GM21423 (cell line): ENCODE results near the gene ADAMTSL4.
A peak's percentile ranks its signal among the peaks of the same experiment; 100 is the strongest.
"Not testable (repeated sequence)": the region's sequence is repeated elsewhere in the genome, so short reads cannot be mapped to it uniquely, and the experiment has no call there.

ENCODE experiments used
- ATAC-seq: cut with Tn5 transposase; IDR thresholded peaks from one replicate; pipeline ENCODE4 v1.9.1; 2021; ENCODE audit warnings: mild to moderate bottlenecking, moderate library complexity; ENCODE audit not compliant: unreplicated experiment

The ADAMTSL4 gene

DNA sequence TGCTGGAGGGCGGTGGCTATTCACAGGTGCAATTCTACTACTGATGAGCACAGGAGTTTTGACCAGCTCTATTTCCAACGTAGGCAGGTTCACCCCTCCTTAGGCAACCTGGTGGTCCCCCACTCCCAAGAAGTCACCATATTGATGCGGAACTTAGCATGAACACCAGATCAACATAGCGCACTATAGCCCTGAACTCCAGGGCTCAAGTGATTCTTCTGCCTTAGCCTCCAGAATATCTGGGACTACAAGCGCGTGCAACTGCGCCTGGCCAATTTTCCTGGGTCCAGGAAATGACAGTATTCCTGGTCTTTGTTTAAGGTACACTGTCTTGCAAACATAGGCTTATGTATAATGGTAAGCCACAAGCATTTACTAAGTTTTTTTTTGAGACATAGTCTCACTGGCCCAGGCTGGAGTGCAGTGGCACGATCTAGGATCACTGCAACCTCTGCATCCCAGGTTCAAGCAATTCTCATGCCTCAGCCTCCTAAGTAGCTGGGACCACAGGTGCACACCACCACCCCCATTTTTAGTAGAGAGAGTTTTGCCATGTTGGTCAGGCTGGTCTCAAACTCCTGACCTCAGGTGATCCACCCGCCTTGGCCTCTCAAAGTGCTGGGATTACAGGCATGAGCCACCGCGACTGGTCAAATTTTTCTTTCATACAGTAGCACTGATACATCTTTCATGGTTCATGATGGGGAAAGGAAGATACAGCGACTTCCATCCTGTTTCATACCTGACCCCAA lies 17.6 kb downstream of the ADAMTSL4 start:
- ATAC-seq: no peak

DNA sequence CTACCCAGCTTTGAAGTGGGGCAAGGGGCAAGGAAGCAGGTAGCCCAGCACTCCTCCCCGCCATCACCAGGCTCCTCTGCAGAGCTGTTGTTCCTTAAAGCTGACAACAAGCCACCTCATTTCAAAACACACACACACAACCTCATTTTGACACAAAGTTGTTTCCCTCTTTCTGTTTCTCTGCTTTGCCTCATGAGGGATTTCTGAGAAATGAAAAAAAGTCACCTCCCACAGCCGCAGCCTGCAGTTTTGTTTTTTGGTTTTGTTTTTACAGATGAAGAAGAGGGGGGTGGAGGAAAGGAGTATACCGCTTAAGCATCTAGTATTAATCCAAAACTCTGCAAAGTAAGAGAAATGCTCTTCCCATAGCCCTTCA lies 18.1 kb downstream of the ADAMTSL4 start:
- no peak for ATAC-seq

DNA sequence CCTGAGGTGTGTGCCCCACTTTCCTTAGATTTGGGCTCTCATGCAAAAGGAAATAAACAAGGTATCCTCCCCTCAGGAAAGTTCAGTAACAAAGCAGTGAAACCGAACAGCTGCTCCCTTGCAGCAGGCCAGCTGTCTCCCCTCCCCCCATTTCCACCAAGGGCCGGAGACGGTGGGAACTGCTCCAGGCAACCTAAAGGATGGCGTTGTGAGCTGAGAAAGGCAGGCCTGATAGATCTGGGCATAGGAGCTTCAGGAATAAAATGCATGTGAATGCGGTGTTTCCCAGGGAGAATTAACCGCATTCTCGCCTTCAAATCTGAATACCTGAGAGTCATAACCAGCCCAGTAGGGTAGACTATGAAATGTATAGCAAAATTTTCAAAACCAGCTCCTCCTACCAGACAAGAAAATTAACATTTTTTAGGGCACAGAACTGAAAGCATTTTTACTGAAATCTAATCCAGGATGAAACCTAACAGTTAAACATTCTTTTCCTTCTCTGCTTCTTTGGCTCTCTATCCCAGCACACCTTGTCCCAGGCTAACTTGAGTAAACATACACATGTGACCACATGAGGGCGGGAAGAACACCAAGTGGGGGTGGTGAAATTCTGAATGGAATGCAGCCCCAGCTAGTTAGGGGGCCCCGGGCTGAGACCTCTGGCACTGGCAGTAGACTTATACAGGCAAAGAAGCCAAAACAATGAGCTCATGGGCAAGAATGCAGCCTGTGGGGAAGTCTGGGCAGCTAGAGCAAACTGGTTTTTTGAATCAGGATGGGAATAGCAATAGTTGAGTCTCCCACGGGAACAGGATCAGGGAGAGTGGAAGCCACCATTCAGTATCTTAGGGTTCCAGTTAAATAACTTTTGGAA lies 18.7 kb downstream of the ADAMTSL4 start:
- ATAC-seq: no peak

- ATAC-seq: no peak
Measured at GRCh38 chr1:150568594-150568966, 19.4 kb downstream of the ADAMTSL4 start.

DNA sequence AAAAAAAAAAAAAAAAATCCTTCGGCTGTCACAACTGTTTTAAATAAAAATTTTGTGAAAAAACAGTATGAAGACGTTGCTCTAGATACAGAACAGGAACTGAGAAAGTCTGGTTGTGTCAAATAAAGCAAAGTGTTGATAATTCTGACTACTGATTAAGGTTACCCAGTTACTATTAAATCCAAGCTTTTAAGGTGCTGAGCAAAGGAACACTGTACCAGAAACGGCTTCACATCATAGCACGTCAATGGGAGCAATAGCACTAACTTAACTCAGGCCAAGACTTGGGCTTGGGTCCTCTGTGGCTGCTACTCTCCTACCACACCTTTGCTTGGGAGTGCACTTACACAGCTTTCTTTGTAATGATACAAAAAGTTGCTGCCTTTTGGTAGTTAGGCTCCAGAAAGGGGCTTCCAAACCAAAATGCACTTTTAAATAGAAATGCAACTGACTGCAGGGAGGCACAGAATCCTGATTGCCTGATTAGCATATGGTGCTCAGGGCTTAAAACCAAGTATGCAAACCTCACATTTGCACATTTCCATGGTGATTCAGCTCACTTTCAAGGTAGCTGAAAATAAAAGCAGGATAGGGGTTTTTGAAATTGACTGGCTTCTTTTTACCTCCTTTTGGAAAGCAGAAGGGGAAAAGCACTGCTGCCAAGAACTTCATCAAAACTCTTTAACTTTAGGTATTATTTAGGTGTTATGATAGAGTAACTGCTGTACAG lies 23.9 kb downstream of the ADAMTSL4 start:
- ATAC-seq: no peak

GRCh38 chr1:150573648-150574071 lies 24.5 kb downstream of the ADAMTSL4 start:
- not testable (repeated sequence) for ATAC-seq

DNA sequence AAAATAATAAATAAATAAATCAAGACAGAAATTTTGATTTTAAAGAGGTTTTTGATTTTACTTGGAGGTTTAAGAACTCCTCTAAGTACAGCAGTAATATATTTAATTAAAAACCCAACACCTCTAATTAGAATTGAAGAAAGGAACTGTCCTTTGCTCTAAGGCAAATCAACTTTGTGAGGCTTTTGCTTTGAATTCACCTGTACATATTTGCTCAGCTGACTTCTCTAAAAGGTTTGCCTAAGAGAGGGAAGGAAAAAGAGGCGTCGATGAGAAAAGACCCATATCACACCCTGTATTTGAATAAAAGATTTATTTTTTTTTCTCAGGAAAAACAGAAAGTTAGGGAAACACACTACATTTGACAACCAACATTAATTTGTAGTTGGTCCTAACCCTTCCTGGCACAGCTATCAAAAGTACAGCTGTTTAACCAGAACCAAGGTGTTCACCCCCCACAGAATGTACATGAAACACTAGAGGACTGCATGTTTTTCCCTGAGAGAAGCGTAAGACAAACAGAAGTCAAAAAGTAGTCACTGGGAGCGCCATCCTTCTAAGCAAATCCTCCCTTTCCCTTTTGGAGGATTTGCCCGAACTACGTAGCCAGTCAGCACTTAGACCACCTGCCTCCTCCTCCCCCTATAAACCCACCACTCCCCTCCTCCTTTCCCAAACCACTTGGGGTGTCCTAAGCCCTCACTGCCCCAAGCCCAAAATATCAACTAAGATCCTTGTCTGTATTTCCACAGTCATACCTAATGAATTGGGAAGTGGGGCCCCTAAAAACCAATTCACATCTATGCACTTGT lies 25.3 kb downstream of the ADAMTSL4 start:
- ATAC-seq: no peak

GRCh38 chr1:150575072-150575489 lies 25.9 kb downstream of the ADAMTSL4 start:
- no peak for ATAC-seq

DNA sequence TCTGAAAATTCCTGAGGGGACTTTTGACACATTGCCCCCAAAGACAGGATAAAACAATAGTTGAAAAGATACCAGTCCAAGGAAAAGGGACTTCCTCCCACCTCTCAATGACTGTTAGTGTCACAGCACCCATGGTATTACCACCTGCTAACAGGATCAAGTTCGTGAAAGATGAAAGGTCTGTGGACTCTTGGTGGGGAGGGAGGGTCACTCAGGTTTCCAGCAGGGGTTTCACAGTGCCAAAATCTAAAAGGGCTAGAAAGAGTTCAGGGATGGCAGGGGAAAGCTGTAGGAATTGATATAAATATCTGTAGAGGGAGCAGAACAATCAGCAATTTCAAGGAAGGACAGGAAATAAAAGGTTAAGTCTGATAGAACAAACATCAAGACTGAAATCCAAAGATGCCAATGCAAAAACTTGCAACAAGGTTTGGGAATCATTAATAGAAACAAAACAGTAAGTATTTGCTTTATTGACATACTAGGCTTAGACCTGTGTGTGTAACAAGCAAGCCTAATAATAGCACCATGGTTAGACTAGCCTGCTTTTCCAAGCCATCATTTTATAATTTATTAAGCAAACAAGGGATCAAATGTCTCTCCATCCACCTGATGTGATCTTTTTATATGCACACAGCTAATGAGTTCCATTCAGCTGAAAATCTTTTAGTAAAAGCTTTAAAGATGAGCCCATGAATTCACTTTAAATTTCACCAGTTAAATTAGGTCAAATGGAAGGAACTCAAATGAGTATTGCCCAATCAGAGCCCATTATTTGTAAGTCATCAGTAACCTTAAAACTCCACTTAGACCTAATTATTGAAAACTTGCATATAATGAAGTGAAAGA lies 26.5 kb downstream of the ADAMTSL4 start:
- ATAC-seq: no peak

- no peak for ATAC-seq
Measured at GRCh38 chr1:150576367-150576711, 27.1 kb downstream of the ADAMTSL4 start.

- no peak for ATAC-seq
Measured at GRCh38 chr1:150576794-150577556, 27.8 kb downstream of the ADAMTSL4 start.

DNA sequence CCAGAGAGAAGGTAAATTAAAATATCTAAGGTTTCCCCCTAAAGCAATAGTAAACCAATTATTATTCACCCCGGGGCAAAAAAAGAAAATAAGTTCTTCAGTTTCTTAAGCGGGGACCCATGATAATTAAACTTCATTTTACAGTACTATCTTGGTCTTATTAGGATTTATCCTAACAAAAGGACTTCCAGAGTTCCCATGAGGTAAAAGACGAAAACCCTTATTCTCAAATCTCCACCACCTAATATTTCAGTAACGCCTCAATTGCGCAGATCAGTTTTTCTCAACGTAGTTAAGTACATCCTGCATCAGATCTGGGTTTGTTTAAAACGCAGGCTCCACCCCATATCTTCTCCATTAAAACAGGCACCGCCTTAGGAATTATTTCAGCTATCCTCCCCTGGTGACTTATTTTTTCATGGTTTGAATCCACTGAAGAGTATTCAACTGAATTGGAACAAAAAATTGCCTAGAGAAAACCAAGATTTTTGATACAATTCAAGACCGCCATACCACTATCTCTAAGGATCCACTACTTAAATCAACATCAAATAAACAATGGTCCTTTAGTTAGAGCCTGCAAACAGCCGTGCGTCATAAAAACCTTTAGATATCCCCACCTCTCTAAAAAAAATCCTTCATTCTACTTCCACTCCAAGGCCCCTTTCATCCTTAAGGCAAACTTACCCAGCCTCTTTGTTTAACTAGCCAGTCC lies 28.5 kb downstream of the ADAMTSL4 start:
- ATAC-seq: no peak

GRCh38 chr1:150578272-150579109 lies 29.3 kb downstream of the ADAMTSL4 start:
- ATAC-seq: no peak

GRCh38 chr1:150579110-150579944 lies 30.1 kb downstream of the ADAMTSL4 start, which contains the start of gene MCL1:
TSS of gene MCL1 (minus strand) at chr1:150579610. CDS start at chr1:150579530, 80 bp downstream.
- peak; percentile 87 for ATAC-seq

DNA sequence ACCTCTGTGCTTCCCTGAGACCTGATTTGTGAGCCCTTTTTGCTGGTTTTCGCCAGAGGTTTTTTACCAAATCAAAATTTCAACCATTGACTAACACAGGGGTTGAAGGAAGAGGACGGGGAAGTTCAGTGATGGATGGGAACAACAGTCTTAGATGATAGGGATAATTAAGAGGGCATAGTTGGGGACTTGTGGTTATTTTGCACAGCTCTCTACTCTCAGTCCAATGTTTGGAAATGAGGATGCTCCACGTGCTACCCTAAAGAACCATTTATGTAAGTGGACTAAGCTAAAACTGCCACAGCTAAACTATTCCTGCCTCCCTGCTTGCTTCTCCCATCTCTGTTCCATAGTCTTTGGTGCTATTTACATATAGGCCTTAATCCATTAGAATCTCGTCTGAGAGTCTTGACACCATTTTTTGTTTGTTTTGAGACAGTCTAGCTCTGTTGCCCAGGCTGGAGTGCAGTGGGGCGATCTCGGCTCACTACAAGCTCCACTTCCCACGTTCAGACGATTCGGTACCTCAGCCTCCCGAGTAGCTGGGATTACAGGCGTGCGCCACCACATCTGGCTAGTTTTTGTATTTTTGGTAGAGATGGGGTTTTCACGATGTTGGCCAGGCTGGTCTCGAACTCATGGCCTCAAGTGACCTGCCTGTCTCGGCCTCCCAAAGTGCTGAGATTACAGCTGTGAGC lies 30.9 kb downstream of the ADAMTSL4 start:
- ATAC-seq: no peak

- ATAC-seq: not testable (repeated sequence)
Measured at GRCh38 chr1:150580966-150581365, 31.8 kb downstream of the ADAMTSL4 start.
